CD4-positive, alpha-beta T cell treated with Interleukin-12 subunit alpha and Interleukin-12 subunit beta, for 1 hour (primary cell): ENCODE data around the gene DCXR.

Source experiments
- DNase-seq: peaks from one replicate; pipeline ENCODE4 v3.0.0-alpha.2; 2020

The DCXR gene

DNA sequence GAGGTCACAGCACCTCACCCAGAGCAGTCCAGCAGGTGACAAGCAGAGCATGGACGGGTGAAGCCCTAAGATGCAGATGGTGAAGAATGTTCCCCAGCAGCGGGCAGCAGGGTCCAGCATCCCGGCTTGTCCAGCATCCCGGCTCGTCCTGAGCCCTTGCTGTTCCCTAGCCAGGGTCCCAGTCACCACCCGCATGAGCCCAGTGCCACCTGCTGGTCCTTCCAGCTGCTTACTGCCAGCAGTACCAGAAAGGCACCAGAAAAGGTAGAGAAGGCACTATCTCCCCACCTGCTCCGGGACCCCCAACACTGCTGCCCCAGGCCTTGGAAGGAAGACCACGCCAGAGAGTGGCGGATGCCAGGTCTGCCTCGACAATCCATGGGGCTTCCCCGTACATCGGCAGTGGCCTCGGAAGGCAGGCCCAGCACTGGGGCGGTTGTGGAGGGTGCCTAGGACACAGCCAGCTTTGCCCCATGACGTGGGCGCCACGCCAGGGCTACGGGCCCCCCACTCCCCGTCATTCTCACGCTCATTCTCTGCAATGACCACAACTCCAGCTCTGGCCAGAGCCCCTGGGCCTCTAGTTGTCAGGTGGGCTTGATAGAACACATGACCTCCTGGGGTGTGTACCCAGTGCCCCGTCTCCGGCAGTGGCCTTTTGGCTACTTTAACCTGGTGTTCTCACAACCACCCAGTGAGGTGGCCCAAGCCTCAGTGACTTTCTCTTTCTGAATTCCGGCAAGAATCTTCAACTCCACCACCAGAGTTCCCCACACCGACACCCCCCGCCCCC is 16.2 kb downstream of the DCXR start:
- peak; percentile 61 for DNase-seq

DNA sequence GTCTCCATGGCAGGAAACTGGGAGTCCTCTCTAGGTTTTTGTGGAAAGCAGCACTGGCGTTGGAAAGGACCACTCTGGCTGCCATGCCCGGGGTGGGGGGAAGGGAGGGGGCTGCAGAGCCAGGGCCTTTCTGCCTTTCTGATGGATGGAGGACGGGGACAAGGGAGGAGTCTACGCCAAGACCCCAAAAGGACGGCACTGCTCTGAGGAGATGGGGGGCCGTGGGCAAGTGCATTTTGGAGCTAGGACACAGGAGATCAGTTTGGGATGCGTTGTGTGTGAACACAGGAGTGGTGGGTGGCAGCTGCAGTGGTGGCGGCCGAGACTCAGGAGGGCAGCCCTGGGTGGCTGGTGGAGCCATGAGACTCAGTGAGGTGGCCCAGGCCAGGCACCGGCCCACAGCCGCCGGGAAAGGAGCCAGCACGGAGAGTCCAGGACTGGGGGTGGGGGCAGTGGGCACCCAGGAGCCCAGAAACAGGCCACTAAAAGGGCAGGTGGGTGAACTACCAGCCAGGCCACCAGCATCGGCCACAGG is 16.9 kb downstream of the DCXR start:
- no peak for DNase-seq

- DNase-seq, result peak; percentile 64
Measured at GRCh38 chr17:82019690-82020571, 17.6 kb downstream of the DCXR start.

DNA sequence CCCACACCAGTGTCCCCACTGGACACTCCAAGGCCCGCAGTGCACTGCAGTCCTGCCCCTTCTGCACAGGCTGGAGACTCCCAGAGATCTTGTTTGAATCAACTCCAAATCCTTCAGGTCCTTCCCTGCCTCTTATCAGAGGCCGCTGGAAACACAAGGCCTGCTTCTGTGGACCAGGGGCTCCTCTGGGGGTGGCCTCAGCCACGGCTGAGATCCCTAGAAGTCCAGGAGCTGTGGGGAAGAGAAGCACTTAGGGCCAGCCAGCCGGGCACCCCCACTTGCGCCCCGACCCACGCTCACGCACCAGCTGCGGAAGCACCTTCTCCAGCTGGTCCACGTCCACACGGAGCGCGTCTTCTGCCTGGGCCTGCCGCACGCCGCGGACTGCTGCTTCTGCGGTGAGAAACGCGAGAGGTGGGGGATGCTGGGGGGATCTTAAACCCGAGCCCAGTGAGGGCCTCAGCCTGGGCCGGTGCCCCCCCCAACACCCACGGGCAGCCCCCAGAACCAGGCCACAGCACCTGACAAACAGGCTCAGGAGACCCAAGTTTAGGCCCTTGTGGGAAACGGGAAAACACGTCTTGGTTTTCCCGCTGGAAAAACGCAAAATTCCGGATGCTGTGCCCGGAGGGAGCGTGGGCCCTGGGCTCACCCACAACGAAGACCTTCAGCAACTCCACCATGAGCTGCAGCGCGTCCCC is 18.4 kb downstream of the DCXR start:
- no peak for DNase-seq

- DNase-seq, result no peak
Measured at GRCh38 chr17:82018152-82018988, 19.1 kb downstream of the DCXR start.

DNA sequence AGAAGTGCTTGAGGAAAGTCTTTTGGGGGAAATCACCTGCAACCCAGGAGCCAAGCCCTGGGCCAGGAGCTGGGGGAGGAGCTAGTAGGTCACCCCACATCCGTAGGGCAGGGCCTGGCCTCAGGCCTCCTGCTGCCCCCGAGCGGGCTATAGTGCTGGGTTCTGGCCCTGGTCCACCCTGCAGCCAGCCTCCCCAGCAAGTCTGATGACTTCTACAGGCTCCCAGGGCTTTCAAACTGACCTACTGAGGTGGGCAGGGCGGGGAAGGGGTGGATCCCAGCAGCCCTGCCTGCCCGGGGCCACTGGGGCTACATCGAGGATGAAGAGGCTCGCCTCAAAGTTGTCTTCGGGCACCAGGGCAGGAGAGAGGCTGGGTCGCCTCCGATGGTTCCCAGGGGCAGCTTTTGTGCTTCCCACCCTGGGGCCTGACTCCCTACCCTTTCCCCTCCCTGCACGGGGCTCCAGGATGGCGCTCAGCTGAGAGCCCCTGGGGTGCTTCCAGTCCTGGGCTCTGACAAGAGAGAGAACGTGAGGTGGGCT is 19.8 kb downstream of the DCXR start:
- DNase-seq, result no peak

GRCh38 chr17:82016875-82017459 is 20.5 kb downstream of the DCXR start:
- DNase-seq, result no peak

DNA sequence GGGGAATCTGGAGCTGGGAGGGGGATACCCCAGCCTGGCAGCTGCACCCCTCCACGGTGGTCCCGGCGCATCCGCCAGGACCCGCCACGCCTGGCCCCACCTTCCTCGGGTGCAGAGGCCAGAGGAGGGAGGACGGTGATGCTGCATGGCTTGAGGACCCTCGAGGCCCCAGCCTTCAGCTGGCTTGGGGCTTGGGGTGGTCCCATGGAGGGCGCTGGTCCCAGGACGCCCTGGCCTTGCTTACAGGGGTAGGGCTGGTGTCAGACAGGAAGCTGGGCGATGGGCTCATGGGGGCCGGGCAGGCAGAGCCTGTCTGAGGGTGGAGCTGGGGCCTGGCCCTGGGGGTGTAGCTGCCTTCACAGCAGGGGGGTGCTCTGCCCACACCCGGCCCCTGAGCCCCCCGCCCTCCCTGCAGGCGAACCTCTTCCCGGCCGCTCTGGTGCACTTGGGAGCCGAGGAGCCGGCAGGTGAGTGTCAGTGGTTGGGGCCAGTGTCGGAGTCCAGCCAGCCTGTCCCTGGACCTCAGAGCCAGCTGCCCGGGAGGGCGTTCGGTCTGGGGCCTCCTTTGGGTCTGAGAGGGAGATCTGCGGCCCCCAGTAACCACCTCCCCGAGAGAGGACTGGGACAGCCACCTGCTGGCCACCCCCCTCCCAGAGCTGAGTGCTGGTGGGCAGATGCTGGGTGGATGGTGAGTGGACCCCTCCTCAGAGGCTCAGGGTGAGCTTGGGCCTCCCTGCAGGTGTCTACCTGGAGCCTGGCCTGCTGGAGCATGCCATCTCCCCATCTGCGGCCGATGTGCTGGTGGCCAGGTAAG is 21.2 kb downstream of the DCXR start:
- DNase-seq, result no peak

DNA sequence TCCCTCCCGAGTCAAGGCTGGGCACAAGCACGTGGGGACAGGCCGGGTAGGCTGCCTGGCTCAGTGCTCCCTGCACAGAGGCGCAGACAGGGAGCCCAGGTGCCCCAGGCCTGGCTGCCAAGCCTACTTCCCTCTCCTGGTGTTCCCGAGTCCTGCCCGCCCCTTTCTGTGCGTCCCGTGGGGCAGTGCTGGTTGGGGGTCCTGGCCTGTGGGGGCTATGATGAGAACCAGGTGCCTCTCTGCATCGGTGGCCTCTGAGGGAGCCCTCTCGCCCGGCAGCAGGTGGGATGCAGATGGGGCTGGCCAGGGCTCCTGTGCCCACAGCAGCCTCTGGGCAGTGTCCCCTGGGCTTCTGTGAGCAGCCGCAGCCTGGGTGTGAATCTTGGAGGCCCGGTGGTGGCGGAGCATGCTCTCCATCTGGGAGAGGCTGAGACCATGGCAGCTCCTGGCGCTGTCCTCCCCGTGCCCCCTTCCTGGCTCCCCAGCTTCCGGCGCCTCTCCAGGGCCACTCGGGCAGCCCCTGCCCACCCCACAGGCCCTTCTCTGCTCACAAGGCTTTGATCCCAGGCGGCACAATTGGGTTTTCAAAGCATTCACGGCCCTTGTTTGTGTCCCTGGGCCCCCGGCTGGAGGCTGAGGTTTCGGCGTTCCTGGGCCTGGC is 22.1 kb downstream of the DCXR start:
- DNase-seq, result no peak

GRCh38 chr17:82014971-82015310 is 22.6 kb downstream of the DCXR start:
- no peak for DNase-seq

DNA sequence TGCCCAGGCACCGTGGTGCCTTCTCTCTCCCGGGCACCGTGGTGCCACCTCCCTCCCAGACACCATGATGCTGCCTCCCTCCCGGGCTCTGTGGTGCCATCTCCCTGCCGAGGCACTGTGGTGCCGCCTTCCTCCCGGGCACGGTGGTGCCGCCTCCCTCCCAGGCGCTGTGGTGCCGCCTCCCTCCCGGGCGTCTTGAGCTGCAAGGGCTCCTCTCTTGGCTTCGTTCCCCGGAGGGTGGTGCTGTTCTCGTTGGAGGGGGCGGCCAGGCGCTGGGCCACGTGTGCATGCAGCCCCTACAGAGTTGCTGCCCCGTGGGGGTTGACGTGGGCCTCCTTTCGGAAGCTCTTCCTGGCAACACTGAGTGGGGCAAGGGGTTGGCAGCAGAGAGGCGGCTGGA is 23.1 kb downstream of the DCXR start:
- DNase-seq, result no peak

DNA sequence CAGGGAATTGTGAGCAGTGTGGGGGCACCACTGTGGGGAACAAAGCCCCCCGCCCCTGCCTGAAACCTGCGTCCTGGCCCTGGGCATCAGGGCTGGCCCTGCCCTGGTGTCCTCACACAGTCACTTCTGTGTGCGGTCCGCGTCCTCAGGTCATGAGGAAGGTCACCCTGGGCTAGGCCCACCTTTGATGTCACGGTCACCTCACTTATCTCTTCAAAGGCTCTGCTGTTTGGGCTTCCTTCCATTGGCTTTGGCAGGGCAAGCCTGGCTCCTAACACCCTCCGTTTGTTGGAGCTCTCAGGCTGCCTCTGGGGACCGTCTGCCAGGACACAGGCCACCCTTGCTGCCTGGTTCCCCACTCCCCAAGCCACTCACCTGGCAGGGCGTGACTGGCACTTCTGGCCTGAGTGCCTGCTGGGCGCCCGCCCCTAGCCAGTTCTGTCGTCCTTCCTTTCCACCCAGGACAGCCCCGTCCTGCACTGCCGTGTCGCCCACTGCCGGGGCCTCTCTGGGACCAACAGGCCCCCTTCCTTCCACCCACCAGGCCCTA is 23.6 kb downstream of the DCXR start:
- no peak for DNase-seq

GRCh38 chr17:82013341-82013740 is 24.2 kb downstream of the DCXR start:
- no peak for DNase-seq

DNA sequence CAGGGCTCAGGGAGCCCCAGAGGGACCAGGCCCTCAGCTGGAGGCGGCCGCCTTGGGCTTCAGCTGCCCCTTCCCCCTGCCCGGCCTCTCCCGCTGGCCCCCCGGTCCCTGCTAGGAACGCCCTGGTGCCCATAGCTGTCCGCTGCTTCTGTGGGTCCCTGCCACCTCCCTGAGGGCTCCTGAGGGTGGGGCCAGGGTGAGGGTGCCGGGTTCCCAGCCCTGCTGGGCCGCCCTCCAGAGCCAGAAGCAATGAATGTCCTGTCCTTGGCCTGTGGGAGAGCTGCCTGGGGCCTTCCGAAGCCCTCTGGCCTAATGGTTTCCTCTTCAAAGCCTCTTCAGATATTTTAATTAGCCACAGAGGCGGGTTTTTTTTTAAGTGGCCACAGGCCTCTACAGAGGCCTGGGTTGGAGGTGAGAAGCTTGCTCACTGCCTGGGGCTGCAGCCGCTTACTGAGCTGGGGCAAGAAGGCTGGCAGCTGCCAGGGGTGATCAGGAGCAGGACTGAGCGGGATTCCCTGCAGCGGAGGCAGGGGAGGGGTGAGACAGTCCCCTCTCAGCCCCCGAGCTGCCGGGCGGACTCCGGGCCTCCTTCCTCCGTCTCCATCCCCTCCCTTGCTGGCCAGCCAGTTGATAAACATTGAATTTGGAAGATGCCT is 24.7 kb downstream of the DCXR start:
- no peak for DNase-seq

GRCh38 chr17:82012261-82012639 is 25.2 kb downstream of the DCXR start:
- no peak for DNase-seq

GRCh38 chr17:82011617-82012187 is 25.8 kb downstream of the DCXR start:
- no peak for DNase-seq

GRCh38 chr17:82010575-82011525 is 26.6 kb downstream of the DCXR start:
- DNase-seq, result no peak

DNA sequence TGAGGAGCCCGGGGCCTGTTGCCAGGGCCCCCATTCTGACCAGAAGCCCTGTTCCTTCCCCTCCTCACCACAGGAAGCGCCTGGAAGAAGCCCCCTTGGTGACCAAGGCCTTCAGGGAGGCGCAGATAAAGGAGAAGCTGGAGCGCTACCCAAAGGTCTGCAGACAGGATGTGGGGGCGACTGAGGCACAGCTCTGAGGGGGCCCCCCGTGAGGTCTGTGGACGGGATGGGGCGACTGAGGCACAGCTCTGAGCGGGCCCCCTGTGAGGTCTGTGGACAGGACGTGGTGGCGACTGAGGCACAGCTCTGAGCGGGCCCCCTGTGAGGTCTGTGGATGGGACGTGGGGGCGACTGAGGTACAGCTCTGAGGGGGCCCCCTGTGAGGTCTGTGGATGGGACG is 28.1 kb downstream of the DCXR start:
- no peak for DNase-seq
